Hepatocyte (in vitro differentiated cells): ENCODE data around the gene NUP160.

Source experiments
- CTCF ChIP-seq: fragments of 200-600 bp; sonication (generic); IDR thresholded peaks from 2 replicates; pipeline ENCODE4 v1.5.1; 2016; ENCODE audit warnings: antibody characterized with exemption, mild to moderate bottlenecking; ENCODE audit not compliant: poor library complexity
- EZH2 ChIP-seq: fragments of 200-600 bp; sonication (generic); IDR thresholded peaks from 2 replicates; pipeline ENCODE4 v1.6.1; 2016; ENCODE audit warnings: antibody characterized with exemption, mild to moderate bottlenecking, borderline replicate concordance

- TF ChIP-seq CTCF = no peak
- no peak for TF ChIP-seq EZH2
Measured at GRCh38 chr11:47775240-47775869, 72.8 kb downstream of the NUP160 start.
